GM12873 (cell line): ENCODE data around the gene SULT4A1.

ENCODE experiments used
- CTCF ChIP-seq: IDR thresholded peaks from 2 replicates; pipeline ENCODE4 v1.5.1; 2012; ENCODE audit warnings: low read depth, mild to moderate bottlenecking, moderate library complexity, low read length, control low read depth; ENCODE audit not compliant: insufficient read depth; ENCODE audit errors: missing control alignments

Gene SULT4A1

DNA sequence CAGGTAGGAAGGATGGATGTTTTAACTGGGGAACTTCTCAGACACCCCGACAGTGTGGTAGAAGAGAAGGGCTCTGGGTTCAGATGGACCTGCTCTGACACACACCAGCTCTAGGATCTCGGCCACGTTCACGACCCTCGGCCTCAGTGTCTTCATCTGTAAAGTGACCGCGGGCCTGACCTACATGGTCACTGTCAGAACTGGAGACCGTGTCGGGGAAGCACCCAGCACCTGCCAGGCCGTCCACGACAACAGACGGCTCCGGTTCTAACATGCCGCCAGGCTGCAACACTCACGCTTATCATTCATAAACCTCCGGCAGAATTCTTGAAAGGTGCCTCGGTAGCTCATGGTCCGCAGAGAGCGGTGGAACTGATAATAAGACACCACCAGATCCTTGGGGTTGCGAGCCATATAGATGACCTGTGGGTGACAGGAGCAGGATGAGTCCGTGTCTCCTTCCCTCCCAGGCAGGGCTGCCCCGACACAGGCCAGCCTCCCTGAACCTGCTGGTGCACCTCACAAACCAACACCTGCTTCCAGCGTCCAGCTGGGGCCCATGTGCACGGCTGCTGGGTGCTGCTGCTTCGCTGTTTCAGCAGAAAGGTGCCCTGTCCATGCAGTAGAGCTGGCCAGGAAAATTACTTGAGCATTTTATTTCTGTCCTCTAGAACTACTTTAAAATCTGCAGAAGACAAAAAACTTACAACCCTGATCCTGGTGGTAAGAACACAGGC is 23.6 kb downstream of the SULT4A1 start:
- no peak for TF ChIP-seq CTCF

GRCh38 chr22:43838161-43838560 is 24.2 kb downstream of the SULT4A1 start:
- TF ChIP-seq CTCF: no peak

DNA sequence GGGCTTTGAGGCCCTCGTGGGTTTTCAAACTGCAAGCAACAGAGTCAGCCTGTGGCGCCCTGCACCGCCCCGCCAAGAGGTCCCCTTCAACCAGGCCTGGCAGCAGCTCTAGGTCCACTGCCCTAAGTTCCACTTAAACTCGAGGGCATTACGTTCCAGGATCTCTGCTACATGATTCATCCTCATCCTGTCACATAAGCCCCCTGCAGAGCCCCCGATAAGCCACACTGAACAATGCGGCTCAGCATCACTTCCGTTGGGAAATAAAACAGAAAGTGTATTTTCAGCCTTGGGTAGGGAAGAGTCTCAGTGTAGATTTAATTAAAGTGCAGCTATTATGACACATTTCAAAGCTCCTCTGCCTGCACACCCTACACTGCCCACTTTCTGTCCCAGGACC is 24.6 kb downstream of the SULT4A1 start:
- no peak for TF ChIP-seq CTCF

GRCh38 chr22:43835736-43836135 is 26.6 kb downstream of the SULT4A1 start:
- no peak for TF ChIP-seq CTCF

DNA sequence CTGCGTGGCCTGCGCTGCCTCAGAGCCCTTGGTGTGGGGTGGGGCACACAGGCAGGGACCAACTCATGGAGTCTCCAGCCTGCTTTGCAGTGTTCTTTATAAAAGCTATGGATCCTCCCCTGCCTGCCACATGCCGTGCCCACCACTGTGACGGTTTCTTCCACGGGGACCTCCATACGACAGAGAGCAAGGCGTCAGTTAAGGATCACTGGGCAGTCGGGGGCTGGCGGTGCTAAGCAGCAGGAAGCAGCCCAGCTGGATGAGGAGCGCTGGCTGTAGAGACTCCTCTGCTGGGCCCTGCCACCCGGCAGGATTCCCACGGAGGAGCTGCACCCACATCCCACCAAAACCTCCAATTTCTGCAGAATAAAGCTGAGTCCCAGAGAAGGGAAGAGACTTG is 27.1 kb downstream of the SULT4A1 start:
- TF ChIP-seq CTCF: no peak

- no peak for TF ChIP-seq CTCF
Measured at GRCh38 chr22:43833286-43834240, 28.8 kb downstream of the SULT4A1 start.
